Globus pallidus (tissue), 1 donor: ENCODE measurements around the gene PRSS27.
"Not testable (repeated sequence)": the region's sequence is repeated elsewhere in the genome, so short reads cannot be mapped to it uniquely, and the experiment has no call there.

Source experiments
- DNase-seq: peaks from one replicate; pipeline ENCODE4 v3.0.0-alpha.2; 2015; ENCODE audit warnings: low spot score

Gene PRSS27

DNA sequence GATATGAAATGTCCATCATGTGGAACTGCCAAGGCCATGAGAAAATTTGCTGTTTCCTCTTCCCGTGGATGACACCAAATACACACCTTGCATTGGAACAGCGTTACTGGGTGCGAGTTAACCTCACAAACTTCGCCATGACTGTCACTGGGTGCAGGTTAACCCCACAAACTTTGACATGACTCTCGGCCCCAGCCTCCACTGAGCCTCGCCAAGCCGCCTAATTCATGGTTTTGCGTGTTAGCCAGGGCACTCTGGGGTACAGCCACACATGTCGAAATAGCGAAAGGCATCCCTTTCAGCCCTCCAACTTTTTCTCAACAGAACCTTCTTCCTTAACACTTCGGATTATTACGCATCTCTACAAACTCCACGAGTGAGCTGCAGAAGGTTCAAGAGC, 48.3 kb downstream of the PRSS27 start:
- no peak for DNase-seq

DNA sequence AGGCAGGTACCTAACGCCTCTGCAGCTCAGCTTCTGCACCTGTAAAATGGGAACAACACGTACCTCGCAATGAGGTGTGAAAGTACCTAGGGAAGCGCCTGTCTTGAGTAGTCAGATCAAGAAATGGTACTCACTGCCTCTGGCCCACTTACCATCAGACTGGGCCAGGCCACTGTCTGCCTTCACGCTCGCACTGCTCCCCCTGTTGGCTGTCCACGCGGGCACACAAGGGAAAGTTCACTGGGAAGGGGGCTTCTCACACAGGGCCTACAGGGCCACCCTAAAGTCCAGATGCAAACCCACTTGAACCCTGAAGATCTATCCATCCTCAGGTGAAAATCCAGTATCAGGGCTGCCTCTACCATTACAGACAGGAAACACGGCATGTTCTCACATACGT, 48.8 kb downstream of the PRSS27 start:
- not testable (repeated sequence) for DNase-seq

DNA sequence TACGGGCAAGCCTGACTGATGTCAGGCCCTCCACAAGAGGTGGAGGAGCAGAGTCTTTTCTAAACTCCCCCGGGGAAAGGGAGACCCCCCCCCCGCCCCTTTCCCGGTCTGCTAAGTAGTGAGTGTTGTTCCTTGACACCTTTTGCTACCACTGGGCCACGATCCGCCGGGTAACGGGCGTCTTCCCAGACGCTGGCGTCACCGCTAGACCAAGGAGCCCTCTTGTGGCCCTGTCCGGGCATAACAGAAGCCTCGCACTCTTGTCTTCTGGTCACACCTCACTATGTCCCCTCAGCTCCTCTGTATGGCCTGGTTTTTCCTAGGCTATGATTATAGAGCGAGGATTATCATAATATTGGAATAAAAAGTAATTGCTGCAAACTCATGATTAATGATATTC, 50.0 kb downstream of the PRSS27 start:
- DNase-seq = peak; percentile 39

DNA sequence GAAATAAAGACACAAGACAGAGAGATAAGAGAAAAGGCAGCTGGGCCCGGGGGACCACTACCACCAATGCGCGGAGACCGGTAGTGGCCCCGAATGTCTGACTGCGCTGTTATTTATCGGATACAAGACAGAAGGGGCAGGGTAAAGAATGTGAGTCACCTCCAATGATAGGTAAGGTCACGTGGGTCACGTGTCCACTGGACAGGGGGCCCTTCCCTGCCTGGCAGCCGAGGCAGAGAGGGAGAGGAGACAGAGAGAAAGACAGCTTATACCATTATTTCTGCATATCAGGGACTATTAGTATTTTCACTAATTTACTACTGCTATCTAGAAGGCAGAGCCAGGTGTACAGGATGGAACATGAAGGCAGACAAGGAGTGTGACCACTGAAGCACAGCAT, 50.4 kb downstream of the PRSS27 start:
- DNase-seq = not testable (repeated sequence)

DNA sequence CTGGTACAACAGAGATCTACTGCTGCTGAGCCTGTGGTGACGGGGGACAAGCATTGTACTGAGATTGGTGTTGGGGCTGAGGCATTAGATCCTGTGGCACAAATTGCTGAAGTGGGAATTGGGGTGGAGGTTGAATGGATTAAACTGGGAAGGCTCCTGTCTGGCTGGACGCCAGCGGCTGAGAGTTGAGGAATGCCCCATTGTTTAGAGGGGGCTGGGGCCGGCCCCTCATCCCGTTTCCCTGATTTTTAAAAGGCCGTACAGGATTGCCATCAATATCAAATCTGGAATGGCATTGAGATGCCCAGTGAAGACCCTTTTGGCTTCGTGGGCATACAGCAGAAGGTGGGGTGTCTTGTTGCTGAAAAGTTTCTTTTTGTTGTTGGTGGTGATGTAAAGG, 53.4 kb downstream of the PRSS27 start:
- DNase-seq = not testable (repeated sequence)

DNA sequence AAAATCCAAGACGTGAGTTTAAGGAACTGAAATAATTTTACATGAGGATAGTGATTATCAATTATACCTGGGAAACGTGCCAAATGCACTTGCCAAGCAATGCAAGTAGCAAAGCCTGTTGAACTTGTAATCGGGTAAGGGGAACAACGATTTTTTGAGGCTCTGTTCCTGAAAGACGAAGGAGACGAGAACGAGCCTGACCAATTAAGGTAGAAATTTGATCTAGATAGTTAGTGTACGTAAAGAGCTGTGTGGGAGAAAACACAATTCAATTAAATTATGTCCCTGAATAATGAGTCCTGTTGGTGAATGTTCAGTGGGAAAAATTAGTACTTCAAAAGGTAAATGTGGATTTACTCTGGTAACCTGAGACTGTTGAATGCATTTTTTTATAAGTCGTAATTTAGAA, 55.4 kb downstream of the PRSS27 start:
- no peak for DNase-seq

DNA sequence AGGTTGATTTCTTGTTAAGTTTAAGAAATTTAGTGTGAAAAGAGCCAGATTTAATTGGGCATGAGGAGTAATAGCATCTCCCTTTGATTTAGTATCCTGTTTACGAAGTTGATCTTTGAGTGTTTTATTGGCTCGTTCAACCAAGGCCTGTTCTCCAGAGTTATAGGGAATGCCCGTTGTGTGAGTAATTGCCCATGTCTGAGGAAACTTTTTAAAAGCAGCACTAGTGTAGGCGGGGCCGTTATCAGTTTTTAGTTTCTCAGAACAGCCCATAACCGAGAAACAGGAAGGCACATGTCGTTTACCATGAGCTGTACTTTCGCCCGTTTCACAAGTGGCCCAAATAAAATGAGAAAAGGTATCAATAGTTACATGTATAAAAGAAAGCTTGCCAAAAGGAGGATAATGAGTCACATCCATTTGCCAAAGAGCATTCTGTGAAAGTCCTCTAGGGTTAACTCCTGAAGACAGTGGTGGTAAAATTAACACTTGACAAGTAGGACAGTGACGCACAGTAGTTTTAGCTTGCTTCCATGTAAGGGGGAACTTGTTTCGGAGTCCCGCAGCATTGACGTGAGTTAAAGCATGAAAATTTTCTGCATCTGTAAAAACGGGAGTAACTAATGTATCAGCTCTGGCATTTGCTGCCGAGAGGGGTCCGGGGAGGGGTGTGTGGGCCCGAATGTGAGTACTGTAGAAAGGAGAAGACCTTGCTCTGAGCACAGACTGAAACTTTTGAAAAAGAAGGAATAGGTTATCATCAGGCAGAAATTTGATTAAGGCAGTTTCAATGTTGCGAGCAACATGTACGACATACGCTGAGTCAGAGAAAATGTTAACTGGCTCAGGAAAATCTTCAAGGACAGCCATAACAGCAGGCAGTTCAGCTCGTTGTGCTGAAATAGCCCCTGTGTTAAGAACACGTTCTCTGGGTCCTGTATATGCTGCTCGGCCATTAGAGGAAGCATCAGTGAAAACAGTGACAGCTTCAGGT, 56.2 kb downstream of the PRSS27 start:
- DNase-seq = no peak
